Neural progenitor cell (in vitro differentiated cells): ENCODE data around the gene ANXA10.

Source experiments
- EZH2 ChIP-seq: fragments of 200-600 bp; sonication (generic); IDR thresholded peaks from 2 replicates; pipeline ENCODE4 v1.6.1; 2017; ENCODE audit warnings: antibody characterized with exemption, mild to moderate bottlenecking, moderate library complexity
- EZH2phosphoT487 ChIP-seq: fragments of 200-600 bp; sonication (generic); IDR thresholded peaks from 2 replicates; pipeline ENCODE4 v1.6.1; 2017; ENCODE audit warnings: antibody characterized with exemption
- TF ChIP-seq, protein P1 (sequence below): fragments of 200-600 bp; sonication (generic); IDR thresholded peaks from 2 replicates; pipeline ENCODE4 v1.5.1; 2017; ENCODE audit warnings: antibody characterized with exemption, mild to moderate bottlenecking

DNA sequence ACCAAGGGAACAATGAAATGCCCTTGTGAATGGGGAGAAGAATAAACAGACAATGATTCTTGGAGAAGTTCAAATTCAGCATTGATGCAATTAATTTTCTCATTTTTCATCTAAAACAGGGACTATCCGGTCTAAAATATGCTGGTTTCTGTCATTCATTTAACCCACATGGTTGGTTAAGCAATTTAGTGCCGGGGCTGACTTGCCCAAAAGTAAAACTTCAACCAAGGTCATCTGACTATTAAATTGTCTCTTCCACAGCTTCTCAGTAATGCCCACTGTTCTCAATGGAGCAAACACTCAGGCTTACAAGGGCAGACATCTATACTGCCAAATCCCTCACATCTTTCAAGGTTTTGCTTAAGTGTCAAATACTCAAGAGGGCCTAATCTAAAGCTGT lies 51.3 kb downstream of the ANXA10 start:
- TF ChIP-seq, protein P1, sequence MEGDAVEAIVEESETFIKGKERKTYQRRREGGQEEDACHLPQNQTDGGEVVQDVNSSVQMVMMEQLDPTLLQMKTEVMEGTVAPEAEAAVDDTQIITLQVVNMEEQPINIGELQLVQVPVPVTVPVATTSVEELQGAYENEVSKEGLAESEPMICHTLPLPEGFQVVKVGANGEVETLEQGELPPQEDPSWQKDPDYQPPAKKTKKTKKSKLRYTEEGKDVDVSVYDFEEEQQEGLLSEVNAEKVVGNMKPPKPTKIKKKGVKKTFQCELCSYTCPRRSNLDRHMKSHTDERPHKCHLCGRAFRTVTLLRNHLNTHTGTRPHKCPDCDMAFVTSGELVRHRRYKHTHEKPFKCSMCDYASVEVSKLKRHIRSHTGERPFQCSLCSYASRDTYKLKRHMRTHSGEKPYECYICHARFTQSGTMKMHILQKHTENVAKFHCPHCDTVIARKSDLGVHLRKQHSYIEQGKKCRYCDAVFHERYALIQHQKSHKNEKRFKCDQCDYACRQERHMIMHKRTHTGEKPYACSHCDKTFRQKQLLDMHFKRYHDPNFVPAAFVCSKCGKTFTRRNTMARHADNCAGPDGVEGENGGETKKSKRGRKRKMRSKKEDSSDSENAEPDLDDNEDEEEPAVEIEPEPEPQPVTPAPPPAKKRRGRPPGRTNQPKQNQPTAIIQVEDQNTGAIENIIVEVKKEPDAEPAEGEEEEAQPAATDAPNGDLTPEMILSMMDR: no peak
- no peak for TF ChIP-seq EZH2
- no peak for TF ChIP-seq EZH2phosphoT487
